Measurements from ENCODE around the gene PARD3.
"Not testable (repeated sequence)": the region's sequence is repeated elsewhere in the genome, so short reads cannot be mapped to it uniquely, and the experiment has no call there.

The PARD3 gene

GRCh38 chr10:34360984-34361383 lies 454.1 kb downstream of the PARD3 start:
- no peak for DNase-seq

DNA sequence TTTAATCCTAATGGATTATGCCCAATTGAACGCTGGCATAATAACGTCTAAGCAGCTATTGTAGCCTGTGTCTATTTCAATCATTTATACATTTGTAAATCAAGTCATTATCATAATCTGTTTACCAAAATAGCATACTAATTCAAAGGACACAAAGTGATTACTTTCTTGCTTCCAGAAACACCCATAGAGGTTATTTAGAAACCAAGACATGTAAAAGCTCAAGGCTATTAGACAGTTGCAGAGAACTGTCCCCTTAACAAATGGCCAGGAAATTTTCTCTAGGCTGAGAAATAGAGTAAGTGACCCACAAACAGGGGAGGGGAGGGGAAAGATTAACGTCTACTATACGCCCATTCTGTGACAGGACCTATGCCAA lies 455.7 kb downstream of the PARD3 start:
- DNase-seq, result no peak

- DNase-seq, result no peak
These were observed 456.2 kb downstream of the PARD3 start for GRCh38 chr10:34358729-34359434.

GRCh38 chr10:34356463-34356862 lies 458.6 kb downstream of the PARD3 start:
- no peak for DNase-seq

DNA sequence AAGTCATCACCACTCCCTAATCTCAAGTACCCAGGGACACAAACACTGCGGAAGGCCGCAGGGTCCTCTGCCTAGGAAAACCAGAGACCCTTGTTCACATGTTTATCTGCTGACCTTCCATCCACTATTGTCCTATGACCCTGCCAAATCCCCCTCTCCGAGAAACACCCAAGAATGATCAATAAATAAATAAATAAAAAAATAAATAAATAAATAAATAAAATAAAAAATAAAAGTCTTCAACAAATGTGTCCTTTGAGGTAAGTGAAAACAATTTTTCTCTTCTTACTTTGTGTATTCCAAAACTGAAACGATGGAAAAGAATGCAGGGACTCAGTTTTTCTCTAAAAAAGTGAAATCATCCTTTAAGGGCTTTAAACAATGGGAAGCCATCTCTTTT lies 461.6 kb downstream of the PARD3 start:
- DNase-seq, result not testable (repeated sequence)

GRCh38 chr10:34352599-34353204 lies 462.4 kb downstream of the PARD3 start:
- DNase-seq, result not testable (repeated sequence)

DNA sequence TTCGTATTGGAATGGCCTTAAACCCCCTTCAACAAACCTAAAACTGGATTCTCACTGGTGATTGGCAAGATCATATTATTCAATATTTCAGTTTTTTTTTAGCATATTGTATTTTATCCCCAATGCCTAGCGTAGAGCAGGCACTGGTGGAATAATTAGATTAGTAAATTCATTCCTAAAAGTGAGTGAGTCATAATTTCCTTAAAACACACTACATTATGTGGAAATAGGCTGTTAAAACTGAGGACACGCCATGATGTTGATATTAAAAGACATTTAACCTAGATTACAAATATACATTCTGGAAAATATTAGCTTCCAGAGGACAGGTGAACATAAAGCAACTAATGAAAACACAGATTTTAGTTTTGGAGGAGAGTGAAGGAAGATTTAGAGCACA lies 463.9 kb downstream of the PARD3 start:
- no peak for DNase-seq

- DNase-seq, result no peak
These were observed 466.1 kb downstream of the PARD3 start for GRCh38 chr10:34348917-34349485.

GRCh38 chr10:34348021-34348420 lies 467.1 kb downstream of the PARD3 start:
- no peak for DNase-seq

DNA sequence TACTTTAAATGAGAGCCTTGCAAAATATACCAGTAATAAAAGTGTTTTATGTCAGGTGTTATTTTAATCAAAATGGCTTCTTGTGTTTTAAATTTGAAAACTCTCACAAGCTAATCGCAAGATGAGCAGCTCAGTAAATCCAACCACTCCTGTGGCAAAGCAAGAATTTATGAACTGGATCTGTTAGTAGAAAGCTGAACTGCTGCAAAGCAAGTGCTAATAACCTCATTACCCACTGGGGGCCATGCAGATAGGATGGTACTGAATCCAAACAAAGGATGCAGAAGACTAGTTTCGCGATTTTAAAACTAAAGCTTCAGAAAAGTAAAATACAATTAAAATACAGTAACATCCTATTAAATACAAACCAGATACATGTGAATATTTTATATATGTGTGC lies 468.0 kb downstream of the PARD3 start:
- no peak for DNase-seq

DNA sequence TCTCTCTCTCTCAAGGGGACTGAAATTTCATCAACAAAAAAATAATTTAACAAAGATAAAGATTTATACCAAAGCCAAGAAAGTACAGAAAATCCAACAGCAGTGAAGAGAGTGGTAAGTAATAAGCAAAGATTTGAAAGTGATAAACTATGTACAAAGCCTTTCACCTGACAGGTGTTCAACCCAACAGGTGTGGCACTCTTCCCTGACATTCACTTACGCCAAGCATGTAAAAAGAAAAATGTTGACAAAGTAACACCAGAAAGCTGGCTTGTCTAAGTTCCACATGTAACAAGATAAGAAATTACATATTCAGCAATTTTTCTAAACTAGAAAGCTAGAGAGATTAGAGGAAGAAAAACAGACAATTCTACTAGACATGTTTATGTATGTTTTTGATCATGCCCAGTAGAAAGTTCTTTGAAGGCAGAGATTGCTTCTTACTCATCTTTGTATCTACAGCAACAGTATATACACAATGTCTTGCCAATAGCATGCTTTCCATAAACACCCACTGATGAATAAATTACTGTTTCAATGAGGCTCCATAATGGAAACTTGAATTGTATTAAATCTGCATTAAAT lies 468.5 kb downstream of the PARD3 start:
- no peak for DNase-seq

GRCh38 chr10:34345383-34345782 lies 469.7 kb downstream of the PARD3 start:
- no peak for DNase-seq

GRCh38 chr10:34343764-34344163 lies 471.3 kb downstream of the PARD3 start:
- DNase-seq, result no peak

- DNase-seq, result no peak
These were observed 473.6 kb downstream of the PARD3 start for GRCh38 chr10:34341473-34341872.

DNA sequence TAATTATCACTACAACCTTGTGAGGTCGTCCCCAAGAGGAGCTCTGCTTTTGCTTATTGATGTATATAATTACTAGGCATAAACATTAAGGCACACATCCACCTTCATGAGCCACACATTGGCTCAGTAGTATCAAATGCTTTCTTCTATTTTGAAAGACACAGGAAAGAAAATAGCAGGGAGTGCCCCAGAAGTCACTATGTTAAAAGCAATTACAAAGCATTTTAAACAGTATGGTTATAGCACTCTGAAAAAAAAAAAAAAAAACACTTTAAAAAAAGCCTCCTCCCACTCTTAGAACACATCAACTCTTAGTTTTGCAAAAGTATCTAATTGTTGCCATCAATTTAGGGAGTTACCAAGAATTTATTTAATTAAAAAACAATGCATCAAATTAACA lies 474.2 kb downstream of the PARD3 start:
- DNase-seq, result no peak

- DNase-seq, result no peak
These were observed 475.1 kb downstream of the PARD3 start for GRCh38 chr10:34339816-34340553.

- no peak for DNase-seq
These were observed 477.2 kb downstream of the PARD3 start for GRCh38 chr10:34337917-34338316.

- no peak for DNase-seq
These were observed 479.0 kb downstream of the PARD3 start for GRCh38 chr10:34335960-34336690.

DNA sequence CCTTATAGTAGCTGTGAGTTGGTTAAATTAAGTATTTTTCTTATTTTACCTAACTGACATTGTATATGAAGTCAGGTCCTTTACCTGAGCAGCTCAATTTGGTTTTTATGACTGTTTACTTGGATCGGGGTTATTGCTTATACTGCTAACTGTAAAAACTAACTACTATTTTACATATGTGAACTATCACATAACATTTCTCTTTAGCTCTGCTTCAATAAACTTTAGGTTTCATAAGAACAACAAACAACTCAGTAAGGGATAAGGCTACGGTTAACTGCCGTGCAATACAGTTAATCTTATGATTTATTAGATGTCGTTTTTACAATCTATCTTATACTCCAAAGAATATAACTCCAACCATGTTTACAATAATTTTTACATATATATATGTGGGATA lies 480.2 kb downstream of the PARD3 start:
- no peak for DNase-seq

DNA sequence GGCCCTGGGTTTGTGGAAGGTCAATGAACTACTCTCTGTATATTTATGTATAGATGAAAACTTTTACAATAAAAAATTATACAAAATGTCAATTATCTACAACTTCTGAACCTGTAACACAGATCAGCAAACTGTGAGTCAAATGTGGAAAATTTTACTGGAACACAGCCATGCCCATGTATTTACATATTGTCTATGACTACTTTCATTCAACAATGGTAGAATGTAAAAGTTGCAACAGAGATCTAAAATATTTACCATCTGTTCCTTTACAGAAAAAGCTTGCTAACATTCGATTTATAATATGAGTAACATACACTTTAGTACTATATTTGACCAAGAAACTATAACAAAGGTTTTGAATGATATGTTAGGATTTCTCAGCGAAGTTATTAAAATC lies 481.6 kb downstream of the PARD3 start:
- peak in 1 of 2 experiments; percentile 15 for DNase-seq

GRCh38 chr10:34327184-34327583 lies 487.9 kb downstream of the PARD3 start:
- DNase-seq, result peak; percentile 7 to 38

- DNase-seq, result no peak
These were observed 491.9 kb downstream of the PARD3 start for GRCh38 chr10:34323192-34323591.

GRCh38 chr10:34320265-34320664 lies 494.8 kb downstream of the PARD3 start:
- DNase-seq, result peak; percentile 55 to 87
